Measurements from ENCODE around the gene LAD1. TPM values are rescaled to one million over a fixed set of nuclear protein-coding genes. Genes with fewer than 3 reads are reported as not detected.

LAD1 gene
- total and polyA plus RNA-seq, 9 of the 15 experiments (the other 6 are each of a cell fraction or from before 2014, with no cell fraction given) = 0.31 TPM; not detected in 8

GRCh38 chr1:201375169-201375568, 24.0 kb downstream of the LAD1 start:
- H3K9ac ChIP-seq (ENCODE audit: insufficient read depth in 1 of 2, low read depth in 2 of 2, low read length in 2 of 2) = 0 out of 4 replicates have a peak overlapping the region, but pooled peaks of 1 of the 2 experiments have one; percentile 3
- no peaks in the 10 kb centered on the region; a peak in 1 of 5 replicates for H3K4me1 ChIP-seq (replicated peaks in 1 of 2; ENCODE audit: control insufficient read depth in 2 of 2, insufficient read depth in 2 of 2, low read length in 2 of 2)
- BruUV-seq (replicated peaks) = no TSS peak
- intact Hi-C loops (cut with micrococcal nuclease) (no loop called here), in situ Hi-C loops (cut with MboI) (no loop called here)
- H3K9me3 ChIP-seq (replicated peaks; ENCODE audit: control insufficient read depth, insufficient read depth, low read depth, low read length) = no peaks in the 10 kb centered on the region
- H3K4me2 ChIP-seq (ENCODE audit: insufficient read depth, low read length) = no peak overlapping the region
- H2AFZ ChIP-seq (ENCODE audit: low read depth, low read length) = no peak overlapping the region
- ChIA-PET POLR2A (interaction anchor here (0.7 to 0.8 kb wide), 2 partner anchors 8 to 19 kb away, joined by 3 read pairs; no protein-coding TSS in a partner anchor), CTCF (ENCODE audit: low intra/inter-chr PET ratio) (no interaction called here)
- 4% methylated on average over 4 of the region's 4 CpGs for WGBS (ENCODE audit: insufficient coverage, low coverage, missing lambda C conversion rate)
- DNase-seq (ENCODE audit: extremely low read depth in 1 of 4, low spot score in 3 of 4) = peak in 1 of 4 experiments; percentile 11
- peak; percentile 42 for ATAC-seq
- H4K20me1 ChIP-seq (replicated peaks; ENCODE audit: control insufficient read depth, insufficient read depth, low read length) = peaks cover 15% of the 10 kb centered on the region
- H3K4me3 ChIP-seq = no peak overlapping the region
- no peaks in the 10 kb centered on the region for H3K79me2 ChIP-seq (ENCODE audit: control insufficient read depth, insufficient read depth, low read length)
- no peak overlapping the region for H3K27ac ChIP-seq (ENCODE audit: extremely low read depth, low read depth, low read length)
- FAIRE-seq = no peak
- H3K9me1 ChIP-seq (ENCODE audit: control insufficient read depth, insufficient read depth, low read length) = peaks cover 4% of the 10 kb centered on the region
- H3K27me3 ChIP-seq (ENCODE audit: control insufficient read depth in 2 of 2, insufficient read depth in 2 of 2, low read length in 2 of 2) = peaks cover 12 to 63% of the 10 kb centered on the region in 2 experiments; a peak in 4 of 5 replicates
- no peaks in the 10 kb centered on the region for H3K36me3 ChIP-seq (ENCODE audit: control insufficient read depth, insufficient read depth, low read length)
- no peak for TF ChIP-seq MYNN (IDR thresholded peaks at IDR 0.05)
- TF ChIP-seq MYNN (CRISPR knock-in tag; IDR thresholded peaks at IDR 0.05) = no peak
- TF ChIP-seq, protein P1, sequence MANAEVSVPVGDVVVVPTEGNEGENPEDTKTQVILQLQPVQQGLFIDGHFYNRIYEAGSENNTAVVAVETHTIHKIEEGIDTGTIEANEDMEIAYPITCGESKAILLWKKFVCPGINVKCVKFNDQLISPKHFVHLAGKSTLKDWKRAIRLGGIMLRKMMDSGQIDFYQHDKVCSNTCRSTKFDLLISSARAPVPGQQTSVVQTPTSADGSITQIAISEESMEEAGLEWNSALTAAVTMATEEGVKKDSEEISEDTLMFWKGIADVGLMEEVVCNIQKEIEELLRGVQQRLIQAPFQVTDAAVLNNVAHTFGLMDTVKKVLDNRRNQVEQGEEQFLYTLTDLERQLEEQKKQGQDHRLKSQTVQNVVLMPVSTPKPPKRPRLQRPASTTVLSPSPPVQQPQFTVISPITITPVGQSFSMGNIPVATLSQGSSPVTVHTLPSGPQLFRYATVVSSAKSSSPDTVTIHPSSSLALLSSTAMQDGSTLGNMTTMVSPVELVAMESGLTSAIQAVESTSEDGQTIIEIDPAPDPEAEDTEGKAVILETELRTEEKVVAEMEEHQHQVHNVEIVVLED (CRISPR knock-in tag; IDR thresholded peaks at IDR 0.05) = no peak
- TF ChIP-seq STAG1 (CRISPR knock-in tag; IDR thresholded peaks at IDR 0.05; ENCODE audit: borderline replicate concordance) = 0 out of 2 replicates have a peak, but pooled peaks have one; percentile 6
- no peak for TF ChIP-seq NCOR1 (IDR thresholded peaks at IDR 0.05)
- TF ChIP-seq PML (IDR thresholded peaks at IDR 0.05; ENCODE audit: low read length) = no peak
- TF ChIP-seq E4F1 (CRISPR knock-in tag; IDR thresholded peaks at IDR 0.05; ENCODE audit: borderline replicate concordance) = no peak
- no peak for TF ChIP-seq ZNF589 (CRISPR knock-in tag; IDR thresholded peaks at IDR 0.05; ENCODE audit: low read depth)
- peak in 1 of 2 experiments; percentile 41; a peak in 1 of 4 replicates for TF ChIP-seq FOXK2 (conservative IDR thresholded peaks at IDR 0.05 in 1 of 2, IDR thresholded peaks at IDR 0.05 in 1 of 2; ENCODE audit: low read depth in 2 of 2)
- no peak for TF ChIP-seq SMC3 (conservative IDR thresholded peaks at IDR 0.05; ENCODE audit: insufficient read depth, low read depth, low read length)
- no peak for TF ChIP-seq OTX1 (CRISPR knock-in tag; IDR thresholded peaks at IDR 0.05)
- TF ChIP-seq ZNF239 (CRISPR knock-in tag; IDR thresholded peaks at IDR 0.05) = no peak
- TF ChIP-seq SPI1 (IDR thresholded peaks at IDR 0.05; ENCODE audit: borderline replicate concordance, low read depth, low read length) = no peak
- TF ChIP-seq FOXA3 (CRISPR knock-in tag; conservative IDR thresholded peaks at IDR 0.05 in 1 of 2, IDR thresholded peaks at IDR 0.05 in 1 of 2) = peak; percentile 63 to 96
- TF ChIP-seq, protein P2, sequence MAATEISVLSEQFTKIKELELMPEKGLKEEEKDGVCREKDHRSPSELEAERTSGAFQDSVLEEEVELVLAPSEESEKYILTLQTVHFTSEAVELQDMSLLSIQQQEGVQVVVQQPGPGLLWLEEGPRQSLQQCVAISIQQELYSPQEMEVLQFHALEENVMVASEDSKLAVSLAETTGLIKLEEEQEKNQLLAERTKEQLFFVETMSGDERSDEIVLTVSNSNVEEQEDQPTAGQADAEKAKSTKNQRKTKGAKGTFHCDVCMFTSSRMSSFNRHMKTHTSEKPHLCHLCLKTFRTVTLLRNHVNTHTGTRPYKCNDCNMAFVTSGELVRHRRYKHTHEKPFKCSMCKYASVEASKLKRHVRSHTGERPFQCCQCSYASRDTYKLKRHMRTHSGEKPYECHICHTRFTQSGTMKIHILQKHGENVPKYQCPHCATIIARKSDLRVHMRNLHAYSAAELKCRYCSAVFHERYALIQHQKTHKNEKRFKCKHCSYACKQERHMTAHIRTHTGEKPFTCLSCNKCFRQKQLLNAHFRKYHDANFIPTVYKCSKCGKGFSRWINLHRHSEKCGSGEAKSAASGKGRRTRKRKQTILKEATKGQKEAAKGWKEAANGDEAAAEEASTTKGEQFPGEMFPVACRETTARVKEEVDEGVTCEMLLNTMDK (IDR thresholded peaks at IDR 0.05; ENCODE audit: borderline replicate concordance, insufficient read depth, low read depth, low read length, poor library complexity, severe bottlenecking) = peak; percentile 12
- no peak for TF ChIP-seq ZBED1 (IDR thresholded peaks at IDR 0.05)
- no peak for TF ChIP-seq SRSF9 (IDR thresholded peaks at IDR 0.05; ENCODE audit: borderline replicate concordance, low read depth, low read length)
- TF ChIP-seq ZNF121 (CRISPR knock-in tag; conservative IDR thresholded peaks at IDR 0.05) = no peak
- TF ChIP-seq ZNF384 (IDR thresholded peaks at IDR 0.05; ENCODE audit: low read depth, low read length) = no peak

Measured in K562 (cell line).